Measurements from ENCODE around the gene PPP1R13B. TPM values are rescaled to one million over a fixed set of nuclear protein-coding genes. Genes with fewer than 3 reads are reported as not detected.

PPP1R13B gene
- polyA plus RNA-seq, 2 of the 4 experiments (the other 2 are of a cell fraction) = 2.2 to 2.7 TPM

Small RNA genes lying within 50 kb of the gene (small RNA-seq; reads per million reads assigned to genes)
- gene RF00019 (0 reads per million in 6 experiments), gene RF00280 (0 to 0.26 (median 0) reads per million in 6 experiments)

Other genes with a start within 250 kb of the PPP1R13B start
- gene KLC1, start 218.4 kb downstream of the PPP1R13B start, polyA plus RNA-seq (2011; rRNA removed) = 106 and 150 TPM in 2 replicates
- 74.8 to 82.9 TPM (median 81.8 TPM) in 3 replicates for gene KLC1, start 218.4 kb downstream of the PPP1R13B start, polyA plus RNA-seq (2017; fragmentation: RNase III; extraction: RNeasy Plus Mini Kit Qiagen cat#74134 plus additional on column Dnase treatment)
- gene XRCC3, start 132.1 kb downstream of the PPP1R13B start, polyA plus RNA-seq (2011; rRNA removed) = 23.0 and 23.2 TPM in 2 replicates
- 26.3 to 28.1 TPM (median 27.4 TPM) in 3 replicates for gene XRCC3, start 132.1 kb downstream of the PPP1R13B start, polyA plus RNA-seq (2017; fragmentation: RNase III; extraction: RNeasy Plus Mini Kit Qiagen cat#74134 plus additional on column Dnase treatment)
- 28.7 and 29.0 TPM in 2 replicates for gene ZFYVE21, start 131.8 kb downstream of the PPP1R13B start, polyA plus RNA-seq (2011; rRNA removed)
- 29.1 to 34.1 TPM (median 33.0 TPM) in 3 replicates for gene ZFYVE21, start 131.8 kb downstream of the PPP1R13B start, polyA plus RNA-seq (2017; fragmentation: RNase III; extraction: RNeasy Plus Mini Kit Qiagen cat#74134 plus additional on column Dnase treatment)
- gene TDRD9, start 80.9 kb upstream of the PPP1R13B start, polyA plus RNA-seq (2011; rRNA removed) = 0.04 and 0.05 TPM in 2 replicates
- gene TDRD9, start 80.9 kb upstream of the PPP1R13B start, polyA plus RNA-seq (2017; fragmentation: RNase III; extraction: RNeasy Plus Mini Kit Qiagen cat#74134 plus additional on column Dnase treatment) = not detected in 3 replicates
- gene RD3L, start 95.0 kb upstream of the PPP1R13B start, polyA plus RNA-seq (2011; rRNA removed) = not detected in 2 replicates
- not detected in 3 replicates for gene RD3L, start 95.0 kb upstream of the PPP1R13B start, polyA plus RNA-seq (2017; fragmentation: RNase III; extraction: RNeasy Plus Mini Kit Qiagen cat#74134 plus additional on column Dnase treatment)
- gene ASPG, start 238.1 kb upstream of the PPP1R13B start, polyA plus RNA-seq (2011; rRNA removed) = not detected in 2 replicates
- gene ASPG, start 238.1 kb upstream of the PPP1R13B start, polyA plus RNA-seq (2017; fragmentation: RNase III; extraction: RNeasy Plus Mini Kit Qiagen cat#74134 plus additional on column Dnase treatment) = 0.13 TPM in 1 of 3 replicates, not detected in the others

All from A549 (cell line).